ENCODE data around the gene HMX3.
A peak's percentile ranks its signal among the peaks of the same experiment; 100 is the strongest.

HMX3 gene

DNA sequence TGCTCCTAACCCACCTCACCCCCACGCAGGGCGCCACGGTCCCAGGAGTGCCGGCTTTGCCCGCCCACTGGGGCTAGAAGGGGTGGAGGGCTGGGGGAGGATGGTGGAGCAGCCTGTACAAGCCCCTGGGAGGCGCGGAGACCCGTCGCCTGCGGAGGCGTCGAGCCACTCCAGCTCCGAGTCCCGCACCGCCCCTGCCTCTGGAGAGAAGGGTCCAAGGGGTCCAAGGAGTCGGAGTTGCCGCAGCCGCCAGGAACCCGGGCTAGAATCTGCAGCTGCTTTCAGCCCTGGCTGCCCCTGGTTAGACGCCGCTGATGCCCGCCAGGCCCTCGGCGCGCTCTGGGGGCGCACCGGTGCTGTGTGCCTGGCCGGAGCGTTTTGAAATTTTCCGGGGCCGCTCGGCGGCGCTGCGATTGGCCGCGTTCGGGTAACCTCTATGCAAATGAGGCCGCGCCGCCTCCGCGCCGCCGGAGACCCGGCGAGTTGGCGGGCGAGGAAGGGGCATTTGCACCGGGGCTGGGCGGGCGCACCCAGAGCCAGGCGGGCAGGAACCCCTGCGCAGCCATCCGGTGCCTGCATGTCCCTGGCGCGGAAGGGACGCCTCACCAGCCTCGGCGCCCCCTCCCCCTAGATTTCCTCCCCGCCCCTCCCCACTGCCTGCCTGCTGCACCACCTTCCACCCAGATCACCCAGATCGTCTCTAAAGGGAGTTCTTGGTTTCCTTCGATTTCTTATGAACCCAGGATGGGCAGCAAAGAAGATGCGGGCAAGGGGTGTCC lies 12.1 kb downstream of the HMX3 start, which contains the start of gene HMX2:
HMX2 (plus strand) TSS at position 502 of the 779 bp plus-strand sequence; CDS start at position 745, 243 bp downstream.
- DNase-seq (ENCODE audit: insufficient read length, low spot score), result no peak
- TF ChIP-seq POLR2A (IDR thresholded peaks at IDR 0.05; ENCODE audit: low read depth, low read length), result no peak
- no peak for FAIRE-seq

DNA sequence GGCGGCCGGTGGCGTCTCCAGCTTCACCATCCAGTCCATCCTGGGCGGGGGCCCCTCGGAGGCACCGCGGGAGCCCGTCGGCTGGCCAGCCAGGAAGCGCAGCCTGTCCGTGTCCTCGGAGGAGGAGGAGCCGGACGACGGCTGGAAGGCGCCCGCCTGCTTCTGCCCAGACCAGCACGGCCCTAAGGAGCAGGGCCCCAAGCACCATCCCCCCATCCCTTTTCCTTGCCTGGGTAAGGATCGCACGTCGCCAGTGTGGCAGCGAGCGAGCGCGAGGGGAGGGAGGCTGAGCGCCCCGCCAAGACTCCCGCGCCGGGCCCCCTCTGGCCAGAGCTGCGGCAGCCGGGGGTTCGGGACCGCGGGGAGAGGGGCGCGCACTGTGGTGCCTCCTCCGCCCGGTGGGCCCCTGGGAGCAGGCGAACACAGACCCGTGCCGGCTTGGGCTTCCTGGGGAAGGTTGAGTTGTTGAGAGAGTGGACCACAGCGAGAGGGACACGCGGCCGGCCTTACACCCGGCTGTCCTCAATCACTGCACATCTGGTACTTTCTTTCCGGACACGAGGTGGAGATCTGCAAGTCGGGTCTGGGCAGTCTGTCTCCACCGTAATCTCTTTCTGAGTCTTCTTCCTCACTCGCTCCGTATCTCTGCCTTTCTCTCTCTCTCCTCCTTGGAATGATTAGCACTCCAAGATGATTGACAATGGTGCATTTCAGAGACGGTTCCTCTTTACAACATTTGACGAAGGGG lies 12.8 kb downstream of the HMX3 start:
- TF ChIP-seq POLR2A (IDR thresholded peaks at IDR 0.05; ENCODE audit: low read depth, low read length), result no peak
- FAIRE-seq (no peak), DNase-seq (ENCODE audit: insufficient read length, low spot score) (no peak)

- no peak for TF ChIP-seq POLR2A (IDR thresholded peaks at IDR 0.05; ENCODE audit: low read depth, low read length)
- FAIRE-seq, result no peak
- no peak for DNase-seq (ENCODE audit: insufficient read length, low spot score)
Measured at GRCh38 chr10:123149162-123149567, 13.4 kb downstream of the HMX3 start.

DNA sequence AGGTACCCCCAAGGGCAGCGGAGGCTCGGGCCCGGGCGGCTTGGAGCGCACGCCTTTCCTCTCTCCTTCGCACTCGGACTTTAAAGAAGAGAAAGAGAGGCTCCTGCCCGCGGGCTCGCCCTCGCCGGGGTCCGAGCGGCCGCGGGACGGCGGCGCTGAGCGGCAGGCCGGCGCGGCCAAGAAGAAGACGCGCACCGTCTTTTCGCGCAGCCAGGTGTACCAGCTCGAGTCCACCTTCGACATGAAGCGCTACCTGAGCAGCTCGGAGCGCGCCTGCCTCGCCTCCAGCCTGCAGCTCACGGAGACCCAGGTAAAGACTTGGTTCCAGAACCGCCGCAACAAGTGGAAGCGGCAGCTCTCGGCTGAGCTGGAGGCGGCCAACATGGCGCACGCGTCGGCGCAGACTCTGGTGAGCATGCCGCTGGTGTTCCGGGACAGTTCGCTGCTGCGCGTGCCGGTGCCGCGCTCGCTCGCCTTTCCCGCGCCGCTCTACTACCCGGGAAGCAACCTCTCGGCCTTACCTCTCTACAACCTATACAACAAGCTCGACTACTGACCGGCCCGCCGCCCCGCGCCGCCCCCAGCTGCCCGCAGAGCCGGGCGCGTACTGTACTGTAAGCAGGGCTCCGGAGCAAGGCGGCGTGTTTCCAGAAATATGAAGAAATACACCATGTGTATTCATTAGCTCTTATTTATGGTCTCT lies 13.9 kb downstream of the HMX3 start:
- no peak for DNase-seq (ENCODE audit: insufficient read length, low spot score)
- no peak for FAIRE-seq
- TF ChIP-seq POLR2A (IDR thresholded peaks at IDR 0.05; ENCODE audit: low read depth, low read length), result no peak

DNA sequence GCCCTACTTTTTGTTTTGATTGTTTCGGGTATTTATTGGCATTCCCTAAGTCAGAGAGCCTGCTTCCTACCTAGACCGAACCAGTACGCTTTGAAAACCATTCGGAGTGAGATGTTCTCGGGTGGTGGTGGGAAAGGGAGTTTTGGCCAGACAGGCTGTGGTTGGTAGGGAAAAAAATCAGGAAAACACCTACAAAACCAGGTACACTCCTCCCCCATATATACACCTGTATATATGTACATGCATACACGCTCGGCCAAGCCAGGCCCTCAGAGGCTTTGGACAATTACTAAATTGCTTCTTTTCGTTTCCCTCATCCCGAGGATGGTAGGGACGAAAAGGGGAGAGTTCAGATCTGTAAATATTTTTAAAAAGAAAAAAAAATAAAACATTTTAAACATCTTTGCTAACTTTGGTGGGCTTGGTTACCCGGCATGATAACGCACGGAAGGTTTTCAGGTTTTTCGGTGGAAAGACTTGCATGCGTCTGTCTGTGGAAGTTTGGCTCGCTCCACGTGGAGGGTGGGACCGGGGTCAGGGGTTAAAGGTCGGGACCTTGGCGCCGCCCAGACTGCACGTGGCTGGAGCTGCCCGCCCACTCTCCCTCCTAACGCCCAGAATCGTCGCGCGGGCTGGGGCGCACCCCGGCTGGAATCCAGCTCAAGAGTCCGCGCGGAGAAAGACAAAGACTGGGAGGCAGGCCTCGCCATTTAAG lies 14.7 kb downstream of the HMX3 start:
- DNase-seq (ENCODE audit: insufficient read length, low spot score) (no peak), FAIRE-seq (no peak)
- no peak for TF ChIP-seq POLR2A (IDR thresholded peaks at IDR 0.05; ENCODE audit: low read depth, low read length)

DNA sequence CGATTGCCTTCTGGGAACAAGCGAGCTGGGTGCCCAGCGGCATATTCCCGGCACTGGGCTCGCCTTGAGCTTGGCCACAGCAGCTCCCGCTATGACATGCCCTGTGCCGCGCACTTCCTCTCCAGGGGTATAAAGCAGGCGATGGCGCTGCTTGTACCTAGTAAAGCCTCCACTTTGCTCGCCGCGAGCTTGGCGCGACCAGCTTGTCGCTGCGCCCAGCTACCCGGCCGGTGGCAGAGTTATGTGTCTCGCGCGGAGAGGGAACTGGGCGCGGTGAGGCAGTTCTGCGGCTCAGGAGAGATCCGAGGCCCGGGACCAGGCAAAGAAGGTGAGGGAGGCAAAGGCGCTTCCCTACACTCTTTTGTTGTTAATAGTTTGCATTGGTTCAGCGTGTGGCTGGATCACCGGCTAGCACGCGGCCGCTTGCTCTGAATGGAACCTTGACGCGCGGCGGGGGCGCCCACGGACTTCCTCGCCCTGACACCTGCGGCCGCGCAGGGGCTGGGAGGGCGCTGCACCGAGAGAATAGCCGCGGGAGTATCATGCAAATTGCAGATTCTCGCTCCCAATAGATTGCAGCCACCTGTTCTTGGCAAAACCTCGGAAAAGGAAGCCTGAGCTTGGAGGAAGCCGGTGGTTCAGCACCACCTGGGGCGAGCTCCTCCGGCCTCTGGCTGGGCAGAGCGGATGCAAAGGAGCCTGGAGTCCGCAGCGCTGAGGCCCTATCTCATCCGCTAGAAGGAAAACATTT lies 15.4 kb downstream of the HMX3 start:
- DNase-seq (ENCODE audit: insufficient read length, low spot score) (no peak), FAIRE-seq (no peak)
- TF ChIP-seq POLR2A (IDR thresholded peaks at IDR 0.05; ENCODE audit: low read depth, low read length), result no peak

DNA sequence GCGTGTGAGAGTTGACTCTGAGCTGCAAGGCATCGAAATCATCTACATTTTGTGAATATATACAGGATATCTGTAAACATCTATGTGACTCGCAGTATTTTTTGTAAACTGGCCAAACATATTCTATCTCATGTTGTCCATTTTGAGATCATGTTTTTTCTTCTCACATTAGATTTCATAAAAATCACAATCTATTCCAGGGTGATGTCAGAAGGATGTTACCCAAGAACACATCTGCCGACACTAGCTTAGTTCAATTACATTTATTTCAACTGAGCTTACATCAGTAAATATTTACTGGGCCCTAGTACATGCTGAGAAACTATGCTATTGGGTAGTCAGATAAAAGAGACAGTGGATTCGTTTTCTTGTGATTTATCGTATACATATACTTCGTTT lies 16.0 kb downstream of the HMX3 start:
- FAIRE-seq, result no peak
- no peak for TF ChIP-seq POLR2A (IDR thresholded peaks at IDR 0.05; ENCODE audit: low read depth, low read length)
- no peak for DNase-seq (ENCODE audit: insufficient read length, low spot score)

DNA sequence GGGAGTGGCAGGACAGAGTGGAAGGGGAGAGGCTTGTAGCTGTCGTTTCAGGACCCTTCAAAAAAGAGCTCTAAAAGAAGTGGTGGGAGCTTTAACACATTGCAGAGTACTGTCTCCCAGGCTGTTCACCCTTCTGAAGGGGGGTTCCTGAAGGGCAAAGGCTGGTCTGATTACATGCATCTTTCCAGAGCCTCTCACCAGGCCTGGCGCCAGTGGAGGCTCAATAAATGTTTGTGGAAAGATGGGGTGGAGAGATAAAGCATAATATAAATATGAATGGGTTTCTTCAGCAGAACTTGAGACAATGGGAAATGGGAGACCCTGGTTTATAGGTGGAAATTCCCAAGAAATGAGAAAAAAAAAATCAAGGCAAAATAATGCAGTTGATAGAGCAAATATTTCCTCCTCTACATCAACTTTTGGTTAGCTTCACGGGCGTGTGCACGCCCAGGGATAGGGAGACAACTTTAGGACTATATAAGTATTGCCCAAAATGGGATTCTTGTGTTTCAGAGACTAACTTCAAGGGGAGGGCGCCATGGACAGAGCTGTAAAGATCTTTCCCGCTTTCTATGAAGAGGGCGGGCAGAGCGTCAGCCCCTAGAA lies 17.8 kb downstream of the HMX3 start:
- FAIRE-seq (no peak), DNase-seq (ENCODE audit: insufficient read length, low spot score) (no peak)
- no peak for TF ChIP-seq POLR2A (IDR thresholded peaks at IDR 0.05; ENCODE audit: low read depth, low read length)

DNA sequence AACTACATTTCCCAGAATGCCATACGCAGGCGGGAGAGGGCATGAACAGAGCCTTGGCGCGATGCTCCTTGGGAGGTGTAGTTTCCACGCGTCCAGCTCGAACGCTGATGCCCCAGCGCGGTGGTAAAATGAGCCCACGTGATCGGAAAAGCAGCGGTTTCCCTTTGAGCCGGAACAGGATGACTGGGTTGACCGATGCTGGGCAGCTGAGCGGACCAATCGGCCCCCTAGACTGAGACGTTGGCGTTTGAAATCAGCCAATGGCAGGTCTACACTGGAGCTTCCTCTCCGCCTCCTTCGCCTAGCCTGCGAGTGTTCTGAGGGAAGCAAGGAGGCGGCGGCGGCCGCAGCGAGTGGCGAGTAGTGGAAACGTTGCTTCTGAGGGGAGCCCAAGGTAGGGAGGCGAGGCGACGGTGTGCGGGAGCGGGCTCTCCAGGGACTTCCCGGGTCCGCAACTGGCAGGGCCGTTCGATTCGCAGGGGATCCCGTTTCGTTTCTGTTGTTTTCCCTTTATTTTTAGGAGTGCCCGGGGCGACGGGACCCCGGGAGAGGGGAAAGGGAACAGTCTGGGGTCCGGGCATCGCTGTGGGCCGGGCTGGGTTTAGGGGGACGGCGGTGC lies 18.4 kb downstream of the HMX3 start, which contains the start of gene BUB3:
BUB3 (plus strand) TSS at position 311 of the 619 bp plus-strand sequence. CDS start 516 bp downstream, outside the sequence.
- peak; percentile 77 for TF ChIP-seq POLR2A (IDR thresholded peaks at IDR 0.05; ENCODE audit: low read depth, low read length)
- FAIRE-seq (peak; percentile 95), DNase-seq (ENCODE audit: insufficient read length, low spot score) (peak; percentile 88)

- DNase-seq (ENCODE audit: insufficient read length, low spot score), result no peak
Measured at GRCh38 chr10:123154711-123155505, 19.1 kb downstream of the HMX3 start.

GRCh38 chr10:123156078-123156477 lies 20.3 kb downstream of the HMX3 start:
- no peak for DNase-seq (ENCODE audit: insufficient read length, low spot score)
- no peak for FAIRE-seq
- TF ChIP-seq POLR2A (IDR thresholded peaks at IDR 0.05; ENCODE audit: low read depth, low read length), result no peak

More at GRCh38 chr10:123154711-123155505, 19.1 kb downstream of the HMX3 start:
- FAIRE-seq, result peak; percentile 20
- TF ChIP-seq POLR2A (IDR thresholded peaks at IDR 0.05; ENCODE audit: low read depth, low read length), result no peak
